ENCODE measurements around the gene PSAT1.
A peak's percentile ranks its signal among the peaks of the same experiment; 100 is the strongest.

Gene PSAT1

DNA sequence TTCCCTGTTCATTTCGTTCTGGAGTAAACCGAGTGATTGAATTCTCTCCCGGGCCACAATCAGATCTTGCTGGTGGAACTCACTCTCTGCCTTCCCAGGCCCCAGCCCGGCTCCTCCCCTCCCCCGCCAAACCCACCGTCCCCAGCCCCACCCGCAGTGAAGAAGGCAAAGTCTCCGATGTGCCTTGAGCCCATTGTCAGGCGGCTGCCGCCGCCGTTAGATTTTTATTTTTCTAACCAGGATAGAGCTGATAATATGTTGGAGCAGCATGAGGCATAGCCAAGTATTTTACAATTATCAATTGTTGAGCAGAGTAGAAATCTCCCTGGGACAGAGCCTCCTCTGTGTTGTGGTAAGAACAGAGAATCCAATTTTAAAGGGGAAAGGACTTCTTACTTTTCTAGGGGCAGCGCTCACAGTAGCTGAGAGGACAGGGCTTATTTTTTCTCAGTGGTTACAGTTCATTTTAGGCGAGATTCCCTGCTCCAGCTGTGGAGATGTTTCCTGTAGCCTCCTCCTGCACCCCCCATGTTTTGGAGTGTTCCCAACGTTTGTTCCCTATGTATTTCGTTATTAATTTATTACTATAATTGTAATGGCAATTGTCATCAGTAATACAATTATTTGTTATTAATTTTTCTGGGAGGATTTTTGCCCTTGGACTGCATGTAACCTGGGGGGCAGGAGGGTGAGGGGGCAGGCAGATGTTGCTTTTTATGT is 1.3 kb downstream of the PSAT1 start:
- Mint-ChIP-seq H3K27me3 (no peaks in the 10 kb centered on the region), H3K4me1 (peaks cover 37% of the 10 kb centered on the region), H3K36me3 (ENCODE audit: low read depth) (peaks cover 38% of the 10 kb centered on the region), H3K4me3 (peak overlapping the region; percentile 91), H3K9me3 (no peaks in the 10 kb centered on the region), H3K27ac (peak overlapping the region; percentile 94)
- ATAC-seq = no peak
- no peak for DNase-seq

DNA sequence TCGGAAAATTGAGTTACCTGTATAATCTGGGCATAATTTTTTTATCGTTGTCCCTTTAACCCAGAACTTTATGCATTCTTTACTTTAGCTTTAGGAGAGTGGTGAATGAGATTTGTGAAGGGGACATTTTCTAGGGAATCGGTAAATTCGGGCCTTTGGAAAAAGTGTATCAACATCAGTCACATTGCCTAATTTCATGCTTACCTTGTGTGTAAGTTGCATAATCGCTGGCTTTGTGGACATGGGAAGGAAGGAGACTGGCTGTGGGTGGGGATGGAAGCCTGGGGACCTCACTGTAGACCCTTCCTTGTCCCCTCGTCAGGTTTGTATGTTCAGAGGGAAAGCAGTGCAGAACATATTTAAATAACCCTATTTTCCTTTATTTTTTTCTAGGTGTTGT is 3.3 kb downstream of the PSAT1 start:
- H3K4me3 Mint-ChIP-seq = no peak overlapping the region
- no peak for DNase-seq
- peaks cover 53% of the 10 kb centered on the region for H3K36me3 Mint-ChIP-seq (ENCODE audit: low read depth)
- no peaks in the 10 kb centered on the region for H3K27me3 Mint-ChIP-seq
- peaks cover 33% of the 10 kb centered on the region for H3K4me1 Mint-ChIP-seq
- H3K9me3 Mint-ChIP-seq = no peaks in the 10 kb centered on the region
- no peak overlapping the region for H3K27ac Mint-ChIP-seq
- no peak for ATAC-seq

DNA sequence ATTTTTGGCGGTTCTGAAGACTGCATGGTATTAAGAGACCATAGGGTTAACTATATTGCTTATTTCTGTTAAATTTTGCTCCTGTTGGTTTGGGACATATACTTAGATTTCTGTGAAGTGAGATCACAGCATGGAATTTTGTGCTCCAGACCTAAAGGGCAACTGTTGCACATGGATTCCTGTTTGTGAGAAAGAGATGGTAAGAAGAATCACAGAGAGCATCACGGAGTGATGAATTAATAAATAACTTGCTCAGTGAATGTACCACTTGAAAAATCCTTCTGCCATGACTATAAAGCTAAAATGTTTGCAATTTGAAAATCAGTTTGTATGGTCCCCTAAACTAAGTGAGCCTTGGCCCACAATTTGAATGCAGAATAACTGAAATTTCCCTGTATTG is 4.5 kb downstream of the PSAT1 start:
- H3K4me1 Mint-ChIP-seq = peaks cover 23% of the 10 kb centered on the region
- no peak overlapping the region for H3K27ac Mint-ChIP-seq

DNA sequence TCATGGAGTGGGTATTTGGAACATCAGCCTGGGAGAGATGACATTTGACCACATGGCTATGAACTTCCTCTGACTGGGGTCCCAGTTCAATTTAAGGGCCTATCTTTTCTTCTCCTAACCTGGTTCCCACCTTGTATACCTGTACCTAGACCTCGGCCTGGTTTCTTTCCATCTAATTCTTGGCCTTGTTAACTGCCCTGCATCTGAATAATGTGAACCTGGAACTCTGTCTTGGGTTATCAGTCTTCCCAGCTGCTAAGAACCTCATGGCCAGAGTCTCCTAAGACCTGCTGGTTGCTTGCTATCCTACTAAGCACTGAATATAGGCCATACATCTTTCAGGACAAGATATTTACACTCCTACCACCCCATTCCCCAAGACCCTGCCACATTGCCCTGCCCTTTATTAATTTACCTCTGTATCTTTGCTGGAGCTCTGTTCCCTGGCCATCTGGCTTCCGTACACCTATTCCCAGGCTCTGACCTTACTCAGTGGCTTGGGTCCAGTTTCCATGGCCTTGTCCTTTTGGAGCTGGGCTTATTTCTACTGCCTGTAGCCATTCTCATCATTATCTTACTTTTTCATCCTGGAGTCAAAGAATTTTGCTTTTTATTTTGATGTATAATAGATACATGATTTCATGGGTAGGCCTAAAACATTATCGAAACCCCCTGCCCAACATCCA is 6.6 kb downstream of the PSAT1 start:
- Mint-ChIP-seq H3K27ac (no peak overlapping the region), H3K4me3 (no peak overlapping the region), H3K36me3 (ENCODE audit: low read depth) (peaks cover 67% of the 10 kb centered on the region)

More for the DNA sequence above, 4.5 kb downstream of the PSAT1 start:
- DNase-seq (no peak), ATAC-seq (no peak)
- Mint-ChIP-seq H3K9me3 (no peaks in the 10 kb centered on the region), H3K4me3 (no peak overlapping the region), H3K36me3 (ENCODE audit: low read depth) (peaks cover 65% of the 10 kb centered on the region), H3K27me3 (no peaks in the 10 kb centered on the region)

DNA sequence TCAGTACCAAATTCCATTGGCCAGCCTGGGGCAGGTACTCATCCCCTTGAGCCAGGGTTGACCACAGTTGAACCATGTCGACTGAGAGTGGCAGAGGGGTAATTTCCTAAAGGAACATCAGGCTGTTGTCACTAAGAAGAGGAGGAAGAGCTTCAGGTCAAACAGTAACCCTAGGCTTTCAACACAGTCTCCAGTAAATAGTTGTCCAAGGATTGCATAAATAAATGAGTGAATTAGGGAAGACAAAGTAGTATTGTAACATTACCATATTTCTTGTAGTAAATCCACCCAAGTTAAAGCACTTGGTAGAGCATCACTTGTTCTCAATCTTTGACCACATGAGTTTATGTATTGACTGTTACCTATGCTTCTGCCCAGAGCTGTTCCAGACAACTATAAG is 7.4 kb downstream of the PSAT1 start:
- Mint-ChIP-seq H3K4me3 (no peak overlapping the region), H3K4me1 (peaks cover 5% of the 10 kb centered on the region), H3K36me3 (ENCODE audit: low read depth) (peaks cover 67% of the 10 kb centered on the region), H3K27me3 (no peaks in the 10 kb centered on the region), H3K27ac (no peak overlapping the region), H3K9me3 (no peaks in the 10 kb centered on the region)
- DNase-seq (no peak), ATAC-seq (no peak)

More for the DNA sequence above, 6.6 kb downstream of the PSAT1 start:
- no peaks in the 10 kb centered on the region for H3K27me3 Mint-ChIP-seq
- no peak for ATAC-seq
- H3K4me1 Mint-ChIP-seq = peaks cover 11% of the 10 kb centered on the region
- DNase-seq = no peak
- no peaks in the 10 kb centered on the region for H3K9me3 Mint-ChIP-seq

DNA sequence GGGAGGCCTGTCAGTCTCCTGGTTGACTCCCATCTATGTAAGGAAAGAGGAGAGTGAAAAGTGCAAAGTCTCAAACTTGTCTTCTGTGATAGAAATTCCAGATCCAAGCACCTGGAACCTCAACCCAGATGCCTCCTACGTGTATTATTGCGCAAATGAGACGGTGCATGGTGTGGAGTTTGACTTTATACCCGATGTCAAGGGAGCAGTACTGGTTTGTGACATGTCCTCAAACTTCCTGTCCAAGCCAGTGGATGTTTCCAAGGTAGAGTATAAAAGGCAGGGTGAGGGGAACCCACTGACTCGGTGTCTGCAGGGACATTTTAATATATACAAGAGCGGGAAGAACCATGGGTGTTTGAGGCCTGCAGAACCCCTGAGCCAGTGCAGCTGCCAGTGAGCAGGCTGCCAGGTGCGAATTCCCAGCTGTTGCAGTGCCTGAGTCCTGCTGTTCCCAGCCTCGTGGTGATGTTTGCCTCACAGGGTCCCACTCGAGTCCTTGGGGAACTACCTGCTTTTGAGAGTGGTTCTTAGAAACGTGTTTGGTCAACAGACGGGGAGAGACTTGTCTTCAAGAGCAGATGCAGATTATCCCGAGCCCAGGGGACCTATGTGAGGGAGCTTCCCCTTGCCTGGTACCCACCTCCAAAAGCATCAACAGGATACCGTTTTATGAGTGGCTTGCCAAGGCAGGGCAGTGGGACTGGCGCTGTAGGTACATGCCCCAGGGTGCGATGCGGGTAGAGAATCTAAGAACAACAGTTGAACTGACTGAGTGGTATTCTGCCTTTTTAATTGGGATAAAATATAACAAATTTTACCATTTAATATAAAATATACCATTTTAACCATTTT is 9.5 kb downstream of the PSAT1 start:
- Mint-ChIP-seq H3K27me3 (no peaks in the 10 kb centered on the region), H3K4me3 (no peak overlapping the region), H3K36me3 (ENCODE audit: low read depth) (peaks cover 65% of the 10 kb centered on the region), H3K9me3 (no peaks in the 10 kb centered on the region), H3K27ac (no peak overlapping the region), H3K4me1 (peaks cover 2% of the 10 kb centered on the region)
- ATAC-seq = no peak
- no peak for DNase-seq

DNA sequence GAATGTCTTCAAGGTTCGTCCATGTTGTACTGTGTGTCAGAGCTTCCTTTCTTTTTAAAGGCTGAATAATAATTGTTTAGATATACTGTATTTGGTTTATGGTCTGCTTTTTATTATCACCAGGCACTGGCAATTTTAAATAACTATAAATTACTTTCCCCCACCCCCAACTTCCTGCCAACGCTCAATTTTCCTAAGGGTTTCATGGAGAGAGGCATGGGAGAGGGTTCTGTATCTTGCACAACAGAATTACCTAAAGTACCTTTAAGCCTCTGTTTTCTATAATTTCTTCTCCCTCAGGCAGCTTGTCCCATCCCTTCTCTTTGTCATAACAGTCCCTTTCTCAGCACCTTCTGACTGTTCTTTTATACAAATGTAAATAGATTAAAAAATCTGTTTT is 10.4 kb downstream of the PSAT1 start:
- no peak overlapping the region for H3K4me3 Mint-ChIP-seq
- H3K27ac Mint-ChIP-seq = no peak overlapping the region
- H3K36me3 Mint-ChIP-seq (ENCODE audit: low read depth) = peaks cover 65% of the 10 kb centered on the region
- H3K4me1 Mint-ChIP-seq = no peaks in the 10 kb centered on the region
- ATAC-seq = no peak
- DNase-seq = no peak
- no peaks in the 10 kb centered on the region for H3K9me3 Mint-ChIP-seq
- no peaks in the 10 kb centered on the region for H3K27me3 Mint-ChIP-seq

DNA sequence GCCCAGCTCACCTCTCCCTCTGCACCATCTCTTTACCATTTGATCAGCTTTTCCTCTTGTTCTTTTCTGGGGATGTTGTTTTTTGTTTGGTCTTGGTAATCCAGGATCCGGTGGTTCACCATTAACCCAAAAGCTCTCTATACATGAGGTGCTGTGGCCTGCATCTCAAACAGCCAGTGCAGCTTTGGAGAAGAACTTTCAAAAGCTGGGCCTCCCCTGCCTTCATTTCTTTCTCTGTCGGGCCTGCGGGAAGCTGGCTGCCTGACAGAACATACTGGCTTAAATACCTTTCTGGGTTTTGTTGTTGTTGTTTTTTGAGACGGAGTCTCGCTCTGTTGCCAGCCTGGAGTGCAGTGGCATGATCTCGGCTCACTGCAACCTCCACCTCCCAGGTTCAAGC is 12.1 kb downstream of the PSAT1 start:
- no peak for DNase-seq
- no peak for ATAC-seq
- Mint-ChIP-seq H3K4me3 (no peak overlapping the region), H3K36me3 (ENCODE audit: low read depth) (peaks cover 62% of the 10 kb centered on the region), H3K27ac (no peak overlapping the region), H3K27me3 (no peaks in the 10 kb centered on the region), H3K9me3 (no peaks in the 10 kb centered on the region), H3K4me1 (no peaks in the 10 kb centered on the region)

DNA sequence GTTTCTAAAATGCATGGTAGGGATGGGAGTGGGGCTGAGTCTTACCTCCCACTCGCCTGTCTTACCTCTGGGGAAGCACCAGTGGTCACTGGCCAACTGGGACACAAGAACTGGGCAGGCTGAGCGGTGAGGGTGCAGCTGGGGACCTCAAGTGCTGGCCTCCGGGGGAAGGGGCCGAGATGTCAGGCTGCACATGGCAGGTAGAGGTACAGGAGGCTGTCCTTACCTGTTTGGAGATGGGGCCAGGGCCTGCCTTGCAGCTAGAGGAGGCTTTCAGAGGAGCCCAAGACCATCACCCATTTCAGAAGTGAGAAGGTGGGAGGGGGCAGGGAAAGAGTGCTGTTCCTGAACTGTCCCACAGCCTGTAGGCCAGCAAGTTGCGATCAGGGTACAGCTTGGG is 14.2 kb downstream of the PSAT1 start:
- Mint-ChIP-seq H3K27ac (no peak overlapping the region), H3K27me3 (no peaks in the 10 kb centered on the region), H3K36me3 (ENCODE audit: low read depth) (peaks cover 55% of the 10 kb centered on the region), H3K4me1 (peaks cover 3% of the 10 kb centered on the region), H3K4me3 (no peak overlapping the region), H3K9me3 (no peaks in the 10 kb centered on the region)
- no peak for DNase-seq
- ATAC-seq = peak; percentile 14

DNA sequence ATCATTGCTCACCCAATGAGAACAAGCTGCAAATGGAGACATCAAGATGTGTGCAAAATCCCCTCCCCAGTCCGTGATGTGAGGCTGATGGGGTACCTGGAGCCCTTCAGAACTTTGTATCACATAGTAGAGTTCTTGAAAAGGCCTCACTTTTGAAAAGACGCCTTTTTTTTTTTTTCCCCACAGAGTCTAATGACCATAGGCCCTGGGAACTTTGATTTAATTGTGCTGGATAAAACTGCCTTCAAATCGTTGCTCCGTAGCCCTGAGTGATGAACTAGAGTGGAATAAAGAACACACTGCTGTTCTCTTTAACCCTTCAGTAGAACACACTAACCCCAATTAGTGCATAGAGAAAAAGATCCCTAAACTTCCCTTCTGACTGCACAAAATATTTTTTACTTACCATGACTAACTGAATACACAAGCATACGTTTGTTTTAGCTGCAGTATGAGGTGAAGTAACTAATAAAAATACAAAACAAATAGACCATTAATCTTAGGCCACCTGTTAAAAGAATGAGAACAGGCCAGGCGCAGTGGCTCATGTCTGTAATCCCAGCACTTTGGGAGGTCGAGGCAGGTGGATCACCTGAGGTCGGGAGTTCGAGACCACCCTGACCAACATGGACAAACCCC is 15.1 kb downstream of the PSAT1 start:
- Mint-ChIP-seq H3K27me3 (no peaks in the 10 kb centered on the region), H3K27ac (no peak overlapping the region), H3K36me3 (ENCODE audit: low read depth) (peaks cover 58% of the 10 kb centered on the region)

DNA sequence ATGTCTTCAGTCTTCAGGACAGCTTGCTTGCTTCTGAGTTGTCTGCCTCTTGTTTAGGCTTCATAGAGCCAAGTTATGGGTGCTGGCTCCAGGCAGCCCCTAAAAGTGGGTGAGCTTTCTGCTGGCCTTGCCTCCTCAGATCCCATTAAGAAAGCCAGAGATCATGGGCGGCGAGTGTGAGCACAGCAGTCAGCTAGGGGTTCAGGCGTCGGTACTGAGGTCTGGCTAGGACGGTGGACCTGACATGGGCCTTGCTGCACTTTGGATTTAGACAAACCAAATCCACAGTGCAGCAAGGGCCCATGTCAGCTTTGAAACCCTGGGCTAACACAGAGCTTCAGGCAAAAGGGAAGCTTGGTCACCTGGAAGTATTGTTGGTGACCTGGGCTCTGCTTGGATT is 17.6 kb downstream of the PSAT1 start:
- no peak overlapping the region for H3K27ac Mint-ChIP-seq

More for the DNA sequence above, 15.1 kb downstream of the PSAT1 start:
- peaks cover 3% of the 10 kb centered on the region for H3K4me1 Mint-ChIP-seq
- H3K4me3 Mint-ChIP-seq = no peak overlapping the region
- ATAC-seq = no peak
- no peaks in the 10 kb centered on the region for H3K9me3 Mint-ChIP-seq
- no peak for DNase-seq

DNA sequence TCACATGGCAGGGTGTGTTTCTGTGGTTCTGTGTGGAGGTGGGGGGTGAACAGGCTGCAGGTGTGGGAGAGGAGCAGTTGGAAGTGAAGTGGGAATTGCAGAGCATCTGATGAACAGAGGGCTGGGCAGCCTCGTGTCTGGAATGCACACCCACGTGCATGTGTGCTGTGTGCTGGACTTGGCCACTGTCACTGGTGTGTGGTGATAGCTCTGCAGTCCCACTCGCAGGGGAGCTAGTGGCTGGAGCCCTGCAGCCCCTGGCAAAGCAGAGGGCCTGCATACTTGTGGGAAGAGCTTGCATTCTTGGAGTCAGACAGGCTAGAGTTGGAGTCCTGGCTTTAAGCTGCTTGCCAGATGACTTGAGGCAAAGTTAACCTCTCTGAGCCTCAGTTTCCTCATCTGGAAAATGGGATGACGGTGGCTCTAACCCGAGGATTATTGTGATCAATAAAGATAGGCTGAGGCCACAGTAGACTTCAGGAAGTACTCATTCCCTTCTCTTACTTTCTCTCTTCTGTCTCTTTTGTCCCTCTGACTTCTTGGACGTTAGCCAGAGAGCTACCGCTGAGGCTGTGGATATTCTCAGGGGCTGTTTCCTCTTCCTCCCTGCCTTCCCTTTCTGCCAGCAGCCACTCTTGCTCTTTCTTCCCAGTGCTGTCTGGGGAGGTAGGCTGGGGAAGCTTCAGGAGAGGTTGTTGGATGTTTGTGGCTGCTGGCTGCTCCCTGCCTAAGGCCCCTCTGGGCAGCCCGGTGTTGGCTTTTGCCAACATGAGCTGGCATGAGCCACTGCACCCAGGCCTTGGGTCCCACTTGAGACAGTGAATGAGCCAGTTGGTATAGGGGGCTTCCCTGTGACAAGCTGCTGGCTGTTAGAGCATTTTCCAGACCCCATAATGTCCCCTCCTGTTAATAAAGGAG is 18.3 kb downstream of the PSAT1 start:
- H3K9me3 Mint-ChIP-seq = no peaks in the 10 kb centered on the region
- peaks cover 3% of the 10 kb centered on the region for H3K4me1 Mint-ChIP-seq
- no peaks in the 10 kb centered on the region for H3K27me3 Mint-ChIP-seq
- H3K27ac Mint-ChIP-seq = no peak overlapping the region
- H3K4me3 Mint-ChIP-seq = no peak overlapping the region
- H3K36me3 Mint-ChIP-seq (ENCODE audit: low read depth) = peaks cover 66% of the 10 kb centered on the region
- DNase-seq (no peak), ATAC-seq (no peak)

More for the DNA sequence above, 17.6 kb downstream of the PSAT1 start:
- Mint-ChIP-seq H3K4me1 (peaks cover 3% of the 10 kb centered on the region), H3K27me3 (no peaks in the 10 kb centered on the region), H3K36me3 (ENCODE audit: low read depth) (peaks cover 65% of the 10 kb centered on the region), H3K4me3 (no peak overlapping the region), H3K9me3 (no peaks in the 10 kb centered on the region)
- no peak for ATAC-seq
- DNase-seq = no peak

DNA sequence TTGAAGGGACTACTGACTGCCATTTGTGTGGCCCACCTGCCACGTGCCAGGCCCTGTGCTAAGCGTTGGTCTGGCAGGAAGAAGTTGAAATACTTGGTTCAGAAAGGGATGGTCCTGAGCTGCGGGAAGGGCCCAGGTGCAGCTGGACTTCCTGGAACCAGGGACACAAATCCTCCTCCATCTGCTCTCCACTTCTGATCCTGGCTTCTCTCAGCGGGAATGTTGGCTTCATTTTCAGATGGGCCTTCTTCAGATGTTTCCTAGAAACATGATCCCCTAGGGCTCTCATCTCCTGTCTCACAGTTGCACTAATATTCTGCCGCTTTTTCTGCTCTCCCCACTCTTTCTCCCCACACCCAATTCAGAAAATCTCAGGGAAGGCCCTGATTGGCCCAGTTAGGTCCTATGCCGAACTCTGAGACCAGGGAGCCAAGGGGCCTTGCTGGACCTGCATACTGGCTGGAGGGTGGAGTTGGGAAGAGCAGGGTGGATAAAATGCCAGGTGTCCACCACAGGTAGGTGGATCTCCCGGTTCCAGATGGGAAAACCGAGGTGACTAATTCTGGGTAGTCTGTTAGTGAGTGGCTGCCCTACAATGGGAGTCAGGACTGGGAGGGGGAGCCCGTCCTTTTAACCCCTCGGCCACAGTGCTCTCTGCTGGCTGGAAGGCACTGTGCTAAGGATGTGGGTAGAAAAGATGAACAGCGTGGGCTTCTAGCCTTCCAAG is 19.4 kb downstream of the PSAT1 start:
- peak; percentile 5 for ATAC-seq
- Mint-ChIP-seq H3K27me3 (no peaks in the 10 kb centered on the region), H3K4me1 (peaks cover 3% of the 10 kb centered on the region), H3K9me3 (no peaks in the 10 kb centered on the region), H3K27ac (no peak overlapping the region), H3K36me3 (ENCODE audit: low read depth) (peaks cover 74% of the 10 kb centered on the region), H3K4me3 (no peak overlapping the region)
- no peak for DNase-seq

Data from activated naive CD8-positive, alpha-beta T cell treated with anti-CD3 and anti-CD28 coated beads, Interleukin-2, amount 50 U/mL, for 24 hours (primary cell).